GM18909 (cell line): ENCODE data around the gene PTGER1.

Experiments
- ATAC-seq: cut with Tn5 transposase; IDR thresholded peaks from one replicate; pipeline ENCODE4 v1.9.1; 2021; ENCODE audit warnings: mild to moderate bottlenecking; ENCODE audit not compliant: unreplicated experiment, poor library complexity

Gene PTGER1

GRCh38 chr19:14446336-14447036 lies 28.7 kb downstream of the PTGER1 start:
- ATAC-seq, result no peak

GRCh38 chr19:14443632-14444216 lies 31.4 kb downstream of the PTGER1 start:
- ATAC-seq, result no peak

GRCh38 chr19:14442891-14443631 lies 32.1 kb downstream of the PTGER1 start:
- ATAC-seq, result no peak

GRCh38 chr19:14441041-14441938 lies 33.9 kb downstream of the PTGER1 start:
- no peak for ATAC-seq

- peak; percentile 81 for ATAC-seq
Measured at GRCh38 chr19:14440049-14440448, 35.1 kb downstream of the PTGER1 start.

GRCh38 chr19:14439014-14439413 lies 36.1 kb downstream of the PTGER1 start:
- no peak for ATAC-seq

- ATAC-seq, result no peak
Measured at GRCh38 chr19:14437578-14438140, 37.5 kb downstream of the PTGER1 start.

- ATAC-seq, result no peak
Measured at GRCh38 chr19:14435320-14436050, 39.7 kb downstream of the PTGER1 start.

- ATAC-seq, result no peak
Measured at GRCh38 chr19:14434543-14435319, 40.4 kb downstream of the PTGER1 start.

- peak; percentile 38 for ATAC-seq
Measured at GRCh38 chr19:14433554-14434501, 41.3 kb downstream of the PTGER1 start.

- ATAC-seq, result peak; percentile 57
Measured at GRCh38 chr19:14432791-14433553, 42.2 kb downstream of the PTGER1 start, which contains the start of gene PKN1. TSS of gene PKN1 (plus strand) at chr19:14433306. CDS start at chr19:14433522, 216 bp downstream.

GRCh38 chr19:14430712-14431111 lies 44.4 kb downstream of the PTGER1 start:
- no peak for ATAC-seq

- ATAC-seq, result no peak
Measured at GRCh38 chr19:14428882-14429416, 46.2 kb downstream of the PTGER1 start.

GRCh38 chr19:14427461-14427860 lies 47.7 kb downstream of the PTGER1 start:
- ATAC-seq, result no peak

GRCh38 chr19:14425696-14426138 lies 49.4 kb downstream of the PTGER1 start:
- no peak for ATAC-seq
